CD1c-positive myeloid dendritic cell (primary cell): ENCODE data around the gene ZNF350.
"Not testable (repeated sequence)": the region's sequence is repeated elsewhere in the genome, so short reads cannot be mapped to it uniquely, and the experiment has no call there.

ENCODE experiments used
- DNase-seq: peaks from one replicate; pipeline ENCODE4 v3.0.0-alpha.2; 2016; ENCODE audit errors: extremely low spot score

The ZNF350 gene

DNA sequence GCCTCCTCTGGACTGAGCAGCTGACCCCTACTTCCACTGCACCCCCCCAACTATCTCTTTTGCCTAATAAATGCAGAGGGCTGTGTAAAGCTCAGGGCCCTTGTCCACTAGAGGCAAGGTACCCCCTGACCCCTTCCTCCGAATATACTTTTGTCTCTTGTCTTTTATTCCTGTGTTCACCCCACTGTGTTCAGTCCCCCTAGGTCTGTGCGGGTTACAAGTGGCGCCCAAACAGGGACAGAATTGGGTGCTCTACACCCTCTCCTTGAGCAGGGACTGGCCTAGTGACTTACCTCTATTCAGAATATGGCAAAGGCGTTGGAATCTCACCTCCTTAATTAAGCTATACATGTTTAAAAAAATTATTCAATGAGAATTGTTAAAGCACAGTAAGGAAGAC lies 15.0 kb downstream of the ZNF350 start:
- no peak for DNase-seq

- no peak for DNase-seq
Observed at GRCh38 chr19:51970718-51971117, 15.9 kb downstream of the ZNF350 start.

DNA sequence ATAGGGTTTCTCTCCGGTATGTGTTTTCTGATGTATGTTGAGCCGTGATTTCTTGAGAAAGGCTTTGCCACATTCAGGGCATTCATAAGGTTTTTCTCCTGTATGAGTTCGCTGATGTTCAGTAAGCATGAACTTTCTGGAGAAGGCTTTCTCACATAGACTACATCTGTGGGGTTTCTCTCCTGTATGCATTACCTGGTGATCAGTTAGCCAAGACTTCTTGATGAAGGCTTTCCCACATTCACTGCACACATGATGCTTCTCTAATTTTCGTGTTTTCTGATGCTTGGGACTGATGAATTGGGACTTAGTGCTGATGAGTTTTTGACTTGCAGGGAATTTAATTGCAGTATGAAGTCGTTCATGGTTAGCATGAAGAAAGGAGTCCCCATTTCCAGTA lies 21.1 kb downstream of the ZNF350 start:
- no peak for DNase-seq

- not testable (repeated sequence) for DNase-seq
Observed at GRCh38 chr19:51960621-51961233, 25.9 kb downstream of the ZNF350 start.

- no peak for DNase-seq
Observed at GRCh38 chr19:51959791-51960190, 26.8 kb downstream of the ZNF350 start.

GRCh38 chr19:51957846-51958245 lies 28.8 kb downstream of the ZNF350 start:
- not testable (repeated sequence) for DNase-seq

DNA sequence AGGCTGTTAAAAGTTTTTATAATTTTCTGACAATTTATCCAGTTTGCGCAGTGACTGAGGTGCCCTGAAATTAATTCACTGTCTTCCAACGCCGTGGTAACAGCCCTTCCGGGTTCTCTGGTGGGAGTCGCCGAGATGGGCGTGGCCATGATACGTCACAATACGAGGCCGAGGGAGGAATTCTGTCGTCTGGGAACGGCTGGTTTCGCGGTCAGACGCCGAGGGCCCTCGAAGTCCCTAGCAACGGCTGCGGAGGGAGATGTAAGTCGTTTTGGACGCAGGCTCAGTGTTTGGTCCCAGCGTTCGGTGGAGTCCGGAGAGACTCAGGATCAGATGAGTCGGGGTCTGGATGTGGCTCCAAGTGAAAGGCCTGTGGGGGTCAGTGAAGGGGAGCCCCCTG lies 37.7 kb downstream of the ZNF350 start:
- DNase-seq = no peak

DNA sequence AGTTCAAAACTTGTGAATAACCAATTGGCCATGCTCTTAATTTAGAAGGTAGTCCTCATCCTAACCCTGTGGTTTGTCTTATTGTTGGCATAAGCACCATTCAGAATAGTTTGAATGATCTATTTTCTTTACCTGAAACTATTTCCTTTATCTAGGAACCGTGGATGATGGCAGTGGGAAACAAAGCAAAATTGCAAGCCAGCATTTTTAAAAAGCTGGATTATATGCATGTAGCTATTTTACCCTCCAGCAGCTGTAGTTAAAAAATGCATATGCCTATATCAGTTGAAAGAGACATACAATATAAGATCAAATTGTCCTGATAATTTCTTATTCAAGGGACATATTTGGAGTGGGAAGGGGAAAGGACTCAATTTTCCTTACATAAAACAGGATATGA lies 40.0 kb downstream of the ZNF350 start:
- no peak for DNase-seq

- no peak for DNase-seq
Observed at GRCh38 chr19:51944798-51945552, 41.7 kb downstream of the ZNF350 start.

GRCh38 chr19:51938936-51939335 lies 47.7 kb downstream of the ZNF350 start:
- no peak for DNase-seq

GRCh38 chr19:51931921-51932320 lies 54.7 kb downstream of the ZNF350 start:
- DNase-seq = no peak

DNA sequence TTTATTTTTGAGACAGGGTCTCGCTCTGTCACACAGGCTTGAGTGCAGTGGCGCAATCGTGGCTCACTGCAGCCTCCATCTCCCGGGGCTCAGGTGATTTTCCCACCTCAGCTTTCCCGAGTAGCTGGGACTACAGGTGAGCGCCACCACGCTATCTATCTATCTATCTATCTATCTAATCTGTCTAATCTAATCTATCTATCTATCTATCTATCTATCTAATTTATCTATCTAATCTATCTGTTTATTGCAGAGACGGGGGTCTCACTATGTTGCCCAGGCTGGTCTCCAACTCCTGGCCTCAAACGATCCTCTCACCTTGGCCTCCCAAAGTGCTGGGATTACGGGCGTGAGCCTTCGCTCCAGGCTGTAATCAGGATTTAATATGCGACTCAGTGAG lies 58.8 kb downstream of the ZNF350 start:
- no peak for DNase-seq

DNA sequence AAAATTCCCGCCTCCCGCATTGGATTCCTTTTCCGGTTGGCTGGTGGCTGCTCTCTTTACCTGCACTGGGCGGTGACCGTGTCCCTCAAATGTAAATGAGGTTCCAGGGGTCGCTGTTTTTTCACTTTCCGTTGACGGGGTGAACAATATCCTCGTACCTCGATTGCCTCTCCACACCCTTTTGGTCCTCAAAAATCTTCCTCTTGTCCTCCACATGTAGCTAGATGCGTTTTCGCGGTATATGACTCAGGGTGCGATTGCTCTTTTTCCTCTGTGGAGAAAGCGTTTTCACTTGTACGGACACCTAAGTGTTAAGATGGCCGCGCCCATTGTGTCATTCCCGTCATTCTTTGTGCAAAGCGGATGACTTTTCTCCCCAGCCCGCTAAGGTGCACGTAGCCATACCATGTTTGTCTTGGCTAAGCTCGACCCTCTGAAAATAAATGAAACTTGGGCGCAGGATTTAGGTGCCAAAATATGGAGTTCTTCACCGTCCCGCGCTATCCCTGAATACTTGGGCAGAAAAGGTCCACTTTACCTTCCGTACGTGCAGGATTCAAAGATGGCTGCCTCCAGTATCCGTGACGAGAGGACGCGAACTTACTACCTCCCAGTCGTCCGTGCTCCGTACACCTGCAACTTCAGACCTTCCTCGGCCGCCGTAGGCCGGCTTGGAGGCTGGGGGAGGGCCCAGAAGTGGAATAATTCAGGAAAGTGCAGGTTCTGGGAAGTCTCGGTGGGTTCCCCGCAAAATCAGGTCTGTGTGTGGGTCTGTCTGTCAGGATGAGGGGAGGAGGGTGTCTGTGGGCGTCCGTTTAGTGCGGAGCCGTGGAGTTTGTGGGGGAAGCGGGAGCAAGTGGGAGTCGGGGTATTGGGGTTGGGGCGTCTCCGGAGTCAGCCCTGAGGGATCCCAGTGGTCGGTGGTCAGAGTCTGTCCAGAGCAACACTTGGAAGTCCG lies 59.6 kb downstream of the ZNF350 start, which contains the start of gene ZNF613:
ZNF613 (plus strand) TSS at position 689 of the 958 bp plus-strand sequence. CDS start 8,749 bp downstream, outside the sequence.
- peak; percentile 90 for DNase-seq

DNA sequence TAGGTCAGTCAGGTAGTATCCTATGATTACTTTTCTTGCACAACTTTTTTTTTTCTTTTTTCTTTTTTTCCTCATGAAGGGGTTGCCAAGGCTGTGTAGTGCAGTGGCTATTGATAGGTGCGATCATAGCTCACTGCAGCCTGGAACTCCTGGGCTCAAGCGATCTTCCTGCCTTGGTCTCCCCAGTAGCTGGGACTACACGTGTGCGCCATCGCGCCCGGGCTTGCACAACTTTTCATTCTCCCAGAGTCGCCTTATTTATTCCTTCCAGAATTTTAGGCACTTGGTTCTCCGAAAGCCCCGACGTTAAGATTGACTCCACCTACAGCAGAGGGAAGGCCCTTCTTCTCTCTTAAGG lies 60.2 kb downstream of the ZNF350 start:
- DNase-seq = no peak

DNA sequence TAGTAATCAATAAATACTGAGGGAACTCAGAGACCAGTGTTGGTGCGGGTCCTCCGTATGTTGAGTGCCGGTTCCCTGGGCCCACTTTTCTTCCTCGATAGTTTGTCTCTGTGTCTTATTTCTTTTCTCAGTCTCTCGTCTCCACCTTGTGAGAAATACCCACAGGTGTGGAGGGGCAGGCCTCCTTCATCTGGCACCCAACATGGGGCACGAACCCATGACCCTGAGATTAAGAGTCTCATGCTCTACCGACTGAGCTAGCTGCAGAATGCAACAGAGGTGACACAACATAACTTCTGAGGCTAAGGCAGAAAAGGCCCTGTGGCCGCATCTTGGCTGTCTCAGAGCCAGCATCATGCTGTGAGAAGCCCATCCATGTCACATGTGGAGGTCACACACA lies 64.7 kb downstream of the ZNF350 start:
- DNase-seq = no peak

DNA sequence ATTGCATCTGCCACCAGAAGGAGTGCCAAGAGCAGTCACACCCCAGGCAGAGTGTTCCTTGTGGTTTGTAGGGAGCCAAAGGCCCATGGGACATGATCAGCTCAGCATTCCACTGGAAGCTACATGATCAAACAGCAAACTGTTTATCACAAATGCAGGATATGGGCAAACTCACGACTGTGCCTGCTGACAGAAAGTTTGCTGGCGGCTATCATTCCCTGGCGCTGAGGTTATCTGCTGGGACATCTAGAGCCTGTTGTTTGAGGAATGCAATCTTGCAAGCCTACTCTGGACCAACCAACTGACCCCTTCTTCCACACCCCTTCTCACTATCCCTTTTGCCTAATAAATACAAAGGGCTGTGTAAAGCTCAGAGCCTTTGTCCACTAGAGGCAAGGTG lies 67.0 kb downstream of the ZNF350 start:
- DNase-seq = no peak

DNA sequence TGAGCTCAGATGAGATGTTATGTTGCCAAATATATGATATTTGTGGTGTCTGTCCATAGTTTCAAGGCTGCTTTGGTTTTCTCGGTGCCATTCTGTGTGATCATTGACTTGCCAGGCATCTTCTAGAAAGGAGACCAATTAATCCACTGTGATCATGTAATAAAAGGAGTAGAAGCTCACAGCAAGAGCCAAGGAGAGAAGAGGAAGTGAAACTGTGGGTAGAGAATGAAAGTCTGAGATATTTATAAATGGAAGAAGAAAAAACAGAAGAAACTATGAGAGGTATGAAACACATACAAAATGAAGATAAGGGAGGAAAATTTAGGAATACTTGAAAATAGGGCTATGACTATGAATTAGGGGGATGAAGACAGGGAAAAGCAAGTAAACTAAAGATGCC lies 70.5 kb downstream of the ZNF350 start:
- DNase-seq = no peak

GRCh38 chr19:51915324-51915867 lies 71.2 kb downstream of the ZNF350 start:
- no peak for DNase-seq
